ENCODE results near the gene GMPPA.

GRCh38 chr2:219512524-219513216 lies 14.0 kb downstream of the GMPPA start:
- TF ChIP-seq CTCF (IDR thresholded peaks at IDR 0.05) (no peak), POLR2A (IDR thresholded peaks at IDR 0.05; ENCODE audit: low read depth) (no peak), POLR2AphosphoS5 (IDR thresholded peaks at IDR 0.05) (no peak)

All from esophagus muscularis mucosa (tissue), 3 donors.